Measurements from ENCODE around the gene PRRG3. TPM values are rescaled to one million over a fixed set of nuclear protein-coding genes. Genes with fewer than 3 reads are reported as not detected.
"Not testable (repeated sequence)": the region's sequence is repeated elsewhere in the genome, so short reads cannot be mapped to it uniquely, and the experiment has no call there.

Gene PRRG3
- total RNA-seq, 6 donors from 2014 or later = 0.20 to 4.1 (median 0.21) TPM; not detected in 2

- H3K4me3 ChIP-seq = peak overlapping the region in 3 of 4 donors; percentile 29 to 37 (median 36)
- peak in 1 of 2 donors; percentile 38 for ATAC-seq (ENCODE audit: low FRiP score in 2 of 2)
- 27 to 56% methylated on average over 7 to 19 of the region's 19 CpGs for WGBS, 2 donors
Measured at GRCh38 chrX:151695583-151696340, 504 bp downstream of the PRRG3 start.

GRCh38 chrX:151697082-151697481 lies 1.8 kb downstream of the PRRG3 start:
- DNase-seq (peak in 1 of 2 donors; percentile 2), ATAC-seq (ENCODE audit: low FRiP score in 2 of 2) (peak in 1 of 2 donors; percentile 50)
- not testable (repeated sequence) for H3K9me3 ChIP-seq, H3K4me3 ChIP-seq, H3K27me3 ChIP-seq, H3K36me3 ChIP-seq, H3K27ac ChIP-seq
- 93 to 96% methylated on average over 8 of the region's 8 CpGs for WGBS, 2 donors
- peaks cover 0 to 10% (median 0%) of the 10 kb centered on the region in 4 donors for H3K4me1 ChIP-seq

More at GRCh38 chrX:151695583-151696340, 504 bp downstream of the PRRG3 start:
- Histone ChIP-seq H3K27me3 (peaks cover 0 to 5% (median 0%) of the 10 kb centered on the region in 4 donors), H3K9me3 (no peaks in the 10 kb centered on the region), H3K4me1 (peaks cover 0 to 10% (median 0%) of the 10 kb centered on the region in 4 donors), H3K36me3 (no peaks in the 10 kb centered on the region), H3K27ac (no peak overlapping the region)
- no peak for TF ChIP-seq POLR2AphosphoS5 (IDR thresholded peaks at IDR 0.05)
- DNase-seq = peak in 1 of 2 donors; percentile 4

GRCh38 chrX:151697522-151697921 lies 2.3 kb downstream of the PRRG3 start:
- H3K27ac ChIP-seq = no peak overlapping the region
- DNase-seq (peak in 1 of 2 donors; percentile 18), ATAC-seq (ENCODE audit: low FRiP score in 2 of 2) (peak in 1 of 2 donors; percentile 93)
- TF ChIP-seq CTCF (IDR thresholded peaks at IDR 0.05) = no peak
- TF ChIP-seq POLR2A (IDR thresholded peaks at IDR 0.05) = no peak
- TF ChIP-seq EP300 (IDR thresholded peaks at IDR 0.05) = no peak
- no peak for TF ChIP-seq POLR2AphosphoS5 (IDR thresholded peaks at IDR 0.05)
- H3K9me3 ChIP-seq = no peaks in the 10 kb centered on the region
- H3K4me1 ChIP-seq = peaks cover 0 to 10% (median 0%) of the 10 kb centered on the region in 4 donors
- WGBS, 2 donors = 65 to 88% methylated on average over 2 to 4 of the region's 4 CpGs
- no peak overlapping the region for H3K4me3 ChIP-seq
- H3K36me3 ChIP-seq = no peaks in the 10 kb centered on the region
- peaks cover 0 to 5% (median 0%) of the 10 kb centered on the region in 4 donors for H3K27me3 ChIP-seq

GRCh38 chrX:151698485-151698884 lies 3.2 kb downstream of the PRRG3 start:
- no peak for ATAC-seq (ENCODE audit: low FRiP score in 2 of 2)

GRCh38 chrX:151699746-151700145 lies 4.5 kb downstream of the PRRG3 start:
- ATAC-seq (ENCODE audit: low FRiP score in 2 of 2) (no peak), DNase-seq (peak in 1 of 2 donors; percentile 6)
- TF ChIP-seq EP300 (IDR thresholded peaks at IDR 0.05) (no peak), POLR2AphosphoS5 (IDR thresholded peaks at IDR 0.05) (no peak), POLR2A (IDR thresholded peaks at IDR 0.05) (no peak), CTCF (IDR thresholded peaks at IDR 0.05) (no peak)
- no peaks in the 10 kb centered on the region for H3K9me3 ChIP-seq
- H3K27ac ChIP-seq = no peak overlapping the region
- H3K4me3 ChIP-seq = no peak overlapping the region
- peaks cover 0 to 10% (median 0%) of the 10 kb centered on the region in 4 donors for H3K4me1 ChIP-seq
- WGBS, 2 donors = 85 to 95% methylated on average over 9 of the region's 9 CpGs
- peaks cover 0 to 5% (median 0%) of the 10 kb centered on the region in 4 donors for H3K27me3 ChIP-seq
- H3K36me3 ChIP-seq = no peaks in the 10 kb centered on the region

More at GRCh38 chrX:151698485-151698884, 3.2 kb downstream of the PRRG3 start:
- Histone ChIP-seq H3K27me3 (peaks cover 0 to 5% (median 0%) of the 10 kb centered on the region in 4 donors), H3K9me3 (no peaks in the 10 kb centered on the region), H3K4me3 (no peak overlapping the region), H3K4me1 (peaks cover 0 to 10% (median 0%) of the 10 kb centered on the region in 4 donors), H3K27ac (no peak overlapping the region), H3K36me3 (no peaks in the 10 kb centered on the region)
- TF ChIP-seq POLR2AphosphoS5 (IDR thresholded peaks at IDR 0.05) (no peak), EP300 (IDR thresholded peaks at IDR 0.05) (no peak), POLR2A (IDR thresholded peaks at IDR 0.05) (no peak), CTCF (IDR thresholded peaks at IDR 0.05) (no peak)
- DNase-seq = peak in 1 of 2 donors; percentile 1
- WGBS, 2 donors = 0 to 85% methylated on average over 1 to 6 of the region's 6 CpGs

All from upper lobe of left lung (tissue), 6 donors.